NB4 (cell line): ENCODE data around the gene IL32.

Experiments used
- CTCF ChIP-seq: IDR thresholded peaks from one replicate; pipeline ENCODE4 v1.5.1; 2012; ENCODE audit warnings: low read depth, low read length
- MAX ChIP-seq: IDR thresholded peaks from 2 replicates; pipeline ENCODE4 v1.6.1; 2011; ENCODE audit warnings: low read depth, low read length
- MYC ChIP-seq: IDR thresholded peaks from 2 replicates; pipeline ENCODE4 v1.6.1; 2011; ENCODE audit warnings: low read depth, low read length
- POLR2A ChIP-seq: IDR thresholded peaks from 2 replicates; pipeline ENCODE4 v1.6.1; 2011; ENCODE audit warnings: mild to moderate bottlenecking; ENCODE audit not compliant: insufficient read length; ENCODE audit errors: extremely low read depth

- TF ChIP-seq CTCF, result no peak
- TF ChIP-seq MAX, result no peak
- no peak for TF ChIP-seq POLR2A
- TF ChIP-seq MYC, result no peak
These were observed 49.4 kb upstream of the IL32 start for GRCh38 chr16:3015865-3016521.
